ENCODE data around the gene GALNT2.

Gene GALNT2

DNA sequence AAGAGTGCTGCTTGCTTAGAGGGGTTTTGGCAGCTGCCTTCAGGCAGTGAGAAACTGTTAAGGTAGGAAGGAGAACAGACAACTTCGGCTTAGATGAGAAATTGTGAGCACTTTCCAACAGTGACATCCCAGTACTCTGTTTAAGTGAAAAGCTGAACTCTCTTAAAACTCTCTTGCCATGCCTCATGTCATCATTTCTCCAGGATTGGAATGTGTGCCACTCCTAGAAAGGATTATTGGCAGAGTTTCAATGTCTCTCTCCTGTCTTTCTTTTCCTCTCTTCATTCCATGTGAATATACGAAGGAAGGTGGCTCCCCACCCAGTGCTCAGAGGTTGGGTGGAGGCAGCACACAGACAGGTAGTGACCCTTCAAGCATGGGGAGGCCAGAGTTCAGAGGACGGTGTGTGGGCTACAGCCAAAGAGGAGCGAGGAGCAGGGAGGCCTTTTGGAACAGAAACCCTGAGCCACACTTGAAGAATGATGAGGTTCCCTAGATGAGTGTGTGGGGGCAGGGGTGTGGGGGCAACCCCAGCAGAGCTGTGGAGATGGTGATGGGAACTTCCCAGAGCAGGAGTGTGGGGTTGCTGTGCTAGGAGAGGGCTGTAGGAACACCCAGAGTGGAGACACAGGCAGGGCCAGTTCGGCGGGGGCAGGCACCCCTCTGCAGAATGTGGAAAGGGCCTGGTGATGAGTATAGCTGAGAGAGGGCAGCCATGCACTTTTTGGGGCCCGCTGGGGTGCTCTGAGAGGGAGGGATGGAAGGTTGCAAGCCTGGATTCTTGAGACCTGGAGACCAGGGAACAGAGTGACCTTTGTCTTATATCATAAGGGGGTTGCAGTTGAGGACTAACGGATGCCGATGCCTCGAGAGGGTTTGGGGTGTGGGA, 58.8 kb downstream of the GALNT2 start:
- no CpG with 5 or more reads among the region's 10 CpGs for WGBS (ENCODE audit: extremely low coverage, insufficient coverage, low lambda C conversion rate)

DNA sequence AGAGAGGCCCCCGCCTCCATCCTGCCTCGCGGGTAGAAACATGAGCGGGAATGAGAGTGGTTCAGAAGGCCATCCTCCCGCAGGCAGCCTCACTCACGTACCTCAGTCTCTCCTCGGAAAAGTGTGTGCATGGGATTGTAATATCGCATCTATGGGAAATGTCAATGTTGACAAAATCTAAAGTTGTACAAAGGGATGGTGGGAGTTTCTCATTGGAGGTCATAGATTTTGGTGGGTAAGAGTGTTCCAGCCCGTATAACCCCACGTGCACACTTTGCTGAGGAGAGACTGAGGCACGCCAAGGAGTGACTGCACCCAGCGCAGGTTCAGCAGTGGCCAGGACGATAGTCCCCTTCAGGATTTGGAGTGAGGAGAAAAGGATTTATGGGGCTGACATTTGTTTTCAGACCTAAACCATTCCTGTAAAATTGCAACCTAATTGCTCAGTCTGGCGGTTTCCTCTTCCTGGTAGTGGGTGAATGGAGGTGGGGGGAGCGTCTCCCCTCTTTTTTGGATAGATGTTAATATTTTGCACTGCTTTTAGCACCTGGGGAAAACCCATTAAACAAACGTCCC, 59.6 kb downstream of the GALNT2 start:
- no peak overlapping the region for H3K4ac ChIP-seq (ENCODE audit: low read depth, low read length)
- no peak overlapping the region for H2BK5ac ChIP-seq (ENCODE audit: low read length)
- peak overlapping the region; percentile 58 for H4K8ac ChIP-seq (ENCODE audit: low read depth, low read length)
- no peak for DNase-seq
- H2BK15ac ChIP-seq (replicated peaks; ENCODE audit: low read depth), result no peak overlapping the region
- no peak overlapping the region for H3K4me3 ChIP-seq (ENCODE audit: low read length)
- no peak overlapping the region for H3K18ac ChIP-seq (ENCODE audit: low read length)
- H3K4me2 ChIP-seq (ENCODE audit: low read length), result no peak overlapping the region
- H2AK5ac ChIP-seq (ENCODE audit: low read length), result no peak overlapping the region
- no peak overlapping the region for H3K27ac ChIP-seq (ENCODE audit: low read depth, low read length)
- H3K9ac ChIP-seq (ENCODE audit: low read length), result no peak overlapping the region
- peaks cover 2% of the 10 kb centered on the region for H3K79me1 ChIP-seq (ENCODE audit: low read length)
- H3K56ac ChIP-seq (ENCODE audit: low read length), result no peak overlapping the region
- no peak overlapping the region for H3K23ac ChIP-seq (ENCODE audit: low read length)
- no peak overlapping the region for H4K5ac ChIP-seq (ENCODE audit: low read length)
- no peaks in the 10 kb centered on the region for H3K27me3 ChIP-seq (ENCODE audit: insufficient read depth, low read length, poor library complexity)
- WGBS (ENCODE audit: extremely low coverage, insufficient coverage, low lambda C conversion rate), result no CpG with 5 or more reads among the region's 16 CpGs
- no peaks in the 10 kb centered on the region for H3K36me3 ChIP-seq (ENCODE audit: control insufficient read depth, insufficient read depth, low read length)
- no peak overlapping the region for H2BK120ac ChIP-seq (ENCODE audit: low read depth, low read length)
- peaks cover 4% of the 10 kb centered on the region for H3K79me2 ChIP-seq (ENCODE audit: control insufficient read depth, insufficient read depth, low read length)
- peaks cover 8% of the 10 kb centered on the region for H3K4me1 ChIP-seq (ENCODE audit: control insufficient read depth, low read depth, low read length)

More for the DNA sequence above, 58.8 kb downstream of the GALNT2 start:
- Histone ChIP-seq H3K36me3 (ENCODE audit: control insufficient read depth, insufficient read depth, low read length) (no peaks in the 10 kb centered on the region), H3K9ac (ENCODE audit: low read length) (no peak overlapping the region), H3K4me3 (ENCODE audit: low read length) (no peak overlapping the region), H2BK5ac (ENCODE audit: low read length) (no peak overlapping the region), H3K4me2 (ENCODE audit: low read length) (no peak overlapping the region), H3K23ac (ENCODE audit: low read length) (no peak overlapping the region), H3K4ac (ENCODE audit: low read depth, low read length) (no peak overlapping the region), H4K5ac (ENCODE audit: low read length) (no peak overlapping the region), H3K4me1 (ENCODE audit: control insufficient read depth, low read depth, low read length) (peaks cover 8% of the 10 kb centered on the region), H4K8ac (ENCODE audit: low read depth, low read length) (no peak overlapping the region), H3K79me2 (ENCODE audit: control insufficient read depth, insufficient read depth, low read length) (peaks cover 4% of the 10 kb centered on the region), H3K18ac (ENCODE audit: low read length) (no peak overlapping the region), H2BK15ac (replicated peaks; ENCODE audit: low read depth) (no peak overlapping the region), H2AK5ac (ENCODE audit: low read length) (no peak overlapping the region), H3K27me3 (ENCODE audit: insufficient read depth, low read length, poor library complexity) (no peaks in the 10 kb centered on the region), H3K79me1 (ENCODE audit: low read length) (peaks cover 2% of the 10 kb centered on the region), H3K56ac (ENCODE audit: low read length) (peak overlapping the region; percentile 12), H2BK120ac (ENCODE audit: low read depth, low read length) (no peak overlapping the region), H3K27ac (ENCODE audit: low read depth, low read length) (no peak overlapping the region)
- no peak for DNase-seq

DNA sequence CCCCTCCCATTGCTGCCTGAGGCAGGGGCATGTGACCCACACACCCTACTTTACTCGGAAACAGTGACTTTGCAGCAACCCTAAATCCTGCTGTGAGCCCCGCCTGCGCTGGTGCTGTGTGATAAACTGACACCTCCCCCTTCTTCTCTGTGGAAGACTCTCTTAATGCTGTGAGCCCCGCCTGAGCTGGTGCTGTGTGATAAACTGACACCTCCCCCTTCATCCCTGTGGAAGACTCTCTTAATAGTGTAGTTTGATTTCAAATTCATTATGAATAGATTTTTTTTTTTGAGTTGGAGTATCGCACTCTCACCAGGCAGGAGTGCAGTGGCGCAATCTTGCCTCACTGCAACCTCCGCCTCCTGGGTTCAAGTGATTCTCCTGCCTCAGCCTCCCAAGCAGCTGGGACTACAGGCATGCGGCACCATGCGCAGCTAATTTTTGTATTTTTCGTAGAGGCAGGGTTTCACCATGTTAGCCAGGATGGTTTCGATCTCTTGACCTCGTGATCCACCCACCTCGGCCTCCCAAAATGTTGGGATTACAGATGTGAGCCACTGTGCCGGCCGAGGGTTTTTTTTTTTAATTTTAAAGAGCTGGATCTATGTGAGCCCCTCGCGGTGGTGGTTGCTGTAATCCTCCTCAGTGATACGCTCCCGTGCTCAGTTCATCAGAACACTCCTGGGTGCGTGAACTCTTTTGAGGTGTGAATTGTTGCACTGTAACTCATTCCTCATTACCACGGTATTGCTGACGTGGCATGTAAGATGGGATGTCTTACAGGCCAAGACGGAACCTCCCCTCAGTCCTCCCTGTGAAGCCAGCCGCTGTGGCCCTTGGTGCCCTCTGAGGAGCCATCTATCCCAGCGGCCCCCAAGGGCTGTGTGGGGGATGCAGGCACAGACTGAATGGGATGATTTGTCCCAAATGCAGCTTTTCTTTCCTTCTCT, 60.3 kb downstream of the GALNT2 start:
- DNase-seq, result peak; percentile 81
- Histone ChIP-seq H3K4me3 (ENCODE audit: low read length) (no peak overlapping the region), H3K36me3 (ENCODE audit: control insufficient read depth, insufficient read depth, low read length) (no peaks in the 10 kb centered on the region), H3K18ac (ENCODE audit: low read length) (no peak overlapping the region), H2BK5ac (ENCODE audit: low read length) (no peak overlapping the region), H3K27ac (ENCODE audit: low read depth, low read length) (no peak overlapping the region), H4K5ac (ENCODE audit: low read length) (no peak overlapping the region), H3K79me2 (ENCODE audit: control insufficient read depth, insufficient read depth, low read length) (peaks cover 4% of the 10 kb centered on the region), H3K23ac (ENCODE audit: low read length) (peak overlapping the region; percentile 48), H2BK15ac (replicated peaks; ENCODE audit: low read depth) (no peak overlapping the region), H3K79me1 (ENCODE audit: low read length) (peaks cover 3% of the 10 kb centered on the region), H3K4me1 (ENCODE audit: control insufficient read depth, low read depth, low read length) (peaks cover 8% of the 10 kb centered on the region), H2AK5ac (ENCODE audit: low read length) (no peak overlapping the region), H3K9ac (ENCODE audit: low read length) (no peak overlapping the region), H3K4me2 (ENCODE audit: low read length) (no peak overlapping the region), H3K27me3 (ENCODE audit: insufficient read depth, low read length, poor library complexity) (no peaks in the 10 kb centered on the region), H4K8ac (ENCODE audit: low read depth, low read length) (no peak overlapping the region), H2BK120ac (ENCODE audit: low read depth, low read length) (no peak overlapping the region), H3K4ac (ENCODE audit: low read depth, low read length) (no peak overlapping the region), H3K56ac (ENCODE audit: low read length) (no peak overlapping the region)
- WGBS (ENCODE audit: extremely low coverage, insufficient coverage, low lambda C conversion rate), result no CpG with 5 or more reads among the region's 25 CpGs

DNA sequence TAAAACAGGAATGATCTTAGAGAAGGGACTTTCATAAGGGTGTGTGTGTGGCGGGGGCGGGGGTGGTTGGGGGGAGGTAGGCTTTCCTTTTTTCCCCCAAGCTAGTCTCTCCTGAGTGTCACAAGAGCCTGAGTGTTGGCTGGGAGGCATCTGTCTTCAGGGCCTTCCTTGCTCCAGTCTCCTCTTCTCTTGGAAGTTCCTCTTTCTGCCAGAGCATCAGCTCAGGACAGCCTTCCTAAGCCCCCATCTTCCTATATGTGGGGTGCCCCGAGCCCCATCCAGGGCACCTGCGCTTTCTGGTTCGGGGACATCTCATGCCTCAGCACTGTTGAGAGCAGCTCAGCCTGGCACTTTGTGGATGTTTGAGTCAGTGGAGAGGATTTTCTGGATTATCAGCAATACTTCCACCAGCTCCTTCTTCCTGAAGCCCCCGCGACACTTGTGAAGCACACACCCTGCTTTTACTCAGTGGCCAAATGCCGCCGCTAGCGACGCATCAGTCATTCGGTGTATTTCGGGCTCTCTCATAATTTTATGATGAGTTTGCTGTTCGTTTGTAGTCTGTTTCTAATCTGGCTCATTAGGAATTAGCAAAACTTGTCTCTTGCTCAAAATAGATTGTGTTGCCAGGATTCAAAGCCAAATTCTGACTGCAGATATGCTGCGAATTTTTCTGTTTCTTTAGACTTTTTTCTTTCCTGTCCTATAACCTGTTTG, 61.7 kb downstream of the GALNT2 start:
- Histone ChIP-seq H3K79me2 (ENCODE audit: control insufficient read depth, insufficient read depth, low read length) (peaks cover 4% of the 10 kb centered on the region), H3K9ac (ENCODE audit: low read length) (no peak overlapping the region), H2BK120ac (ENCODE audit: low read depth, low read length) (no peak overlapping the region), H2BK15ac (replicated peaks; ENCODE audit: low read depth) (no peak overlapping the region), H3K4me3 (ENCODE audit: low read length) (no peak overlapping the region), H3K27me3 (ENCODE audit: insufficient read depth, low read length, poor library complexity) (no peaks in the 10 kb centered on the region), H3K23ac (ENCODE audit: low read length) (no peak overlapping the region), H3K18ac (ENCODE audit: low read length) (no peak overlapping the region), H4K8ac (ENCODE audit: low read depth, low read length) (no peak overlapping the region), H4K5ac (ENCODE audit: low read length) (no peak overlapping the region), H3K27ac (ENCODE audit: low read depth, low read length) (no peak overlapping the region), H2BK5ac (ENCODE audit: low read length) (no peak overlapping the region), H3K4me1 (ENCODE audit: control insufficient read depth, low read depth, low read length) (peaks cover 8% of the 10 kb centered on the region), H3K4ac (ENCODE audit: low read depth, low read length) (no peak overlapping the region), H3K79me1 (ENCODE audit: low read length) (peaks cover 4% of the 10 kb centered on the region), H2AK5ac (ENCODE audit: low read length) (no peak overlapping the region), H3K4me2 (ENCODE audit: low read length) (no peak overlapping the region), H3K56ac (ENCODE audit: low read length) (no peak overlapping the region), H3K36me3 (ENCODE audit: control insufficient read depth, insufficient read depth, low read length) (no peaks in the 10 kb centered on the region)
- DNase-seq, result no peak
- WGBS (ENCODE audit: extremely low coverage, insufficient coverage, low lambda C conversion rate), result no CpG with 5 or more reads among the region's 15 CpGs

DNA sequence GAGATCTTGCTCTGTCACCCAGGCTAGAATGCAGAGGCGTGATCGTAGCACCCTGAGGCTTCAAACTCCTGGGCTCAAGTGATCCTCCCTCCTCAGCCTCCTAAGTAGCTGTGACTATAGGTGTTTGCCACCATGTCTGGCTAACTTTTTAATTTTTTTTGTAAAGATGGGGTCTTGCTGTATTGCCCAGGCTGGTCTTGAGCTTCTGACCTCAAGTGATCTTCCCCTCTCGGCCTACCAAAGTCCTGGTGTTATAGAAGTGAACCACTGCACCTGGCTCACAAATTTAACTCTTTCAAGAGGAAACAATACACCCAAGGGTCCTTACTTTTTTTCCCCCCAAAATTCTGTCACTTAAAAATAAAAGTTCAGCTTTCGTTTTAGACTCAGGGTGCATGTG, 62.3 kb downstream of the GALNT2 start:
- no peak overlapping the region for H4K8ac ChIP-seq (ENCODE audit: low read depth, low read length)
- peaks cover 4% of the 10 kb centered on the region for H3K79me2 ChIP-seq (ENCODE audit: control insufficient read depth, insufficient read depth, low read length)
- H2AK5ac ChIP-seq (ENCODE audit: low read length), result no peak overlapping the region
- H3K18ac ChIP-seq (ENCODE audit: low read length), result no peak overlapping the region
- H3K27ac ChIP-seq (ENCODE audit: low read depth, low read length), result no peak overlapping the region
- no peak overlapping the region for H2BK15ac ChIP-seq (replicated peaks; ENCODE audit: low read depth)
- H2BK120ac ChIP-seq (ENCODE audit: low read depth, low read length), result no peak overlapping the region
- DNase-seq, result no peak
- peaks cover 8% of the 10 kb centered on the region for H3K4me1 ChIP-seq (ENCODE audit: control insufficient read depth, low read depth, low read length)
- no peak overlapping the region for H3K4me2 ChIP-seq (ENCODE audit: low read length)
- no peak overlapping the region for H3K4me3 ChIP-seq (ENCODE audit: low read length)
- H3K36me3 ChIP-seq (ENCODE audit: control insufficient read depth, insufficient read depth, low read length), result no peaks in the 10 kb centered on the region
- no peak overlapping the region for H4K5ac ChIP-seq (ENCODE audit: low read length)
- no peak overlapping the region for H3K23ac ChIP-seq (ENCODE audit: low read length)
- no peaks in the 10 kb centered on the region for H3K27me3 ChIP-seq (ENCODE audit: insufficient read depth, low read length, poor library complexity)
- H2BK5ac ChIP-seq (ENCODE audit: low read length), result no peak overlapping the region
- H3K4ac ChIP-seq (ENCODE audit: low read depth, low read length), result no peak overlapping the region
- no peak overlapping the region for H3K9ac ChIP-seq (ENCODE audit: low read length)
- WGBS (ENCODE audit: extremely low coverage, insufficient coverage, low lambda C conversion rate), result no CpG with 5 or more reads among the region's 4 CpGs
- H3K56ac ChIP-seq (ENCODE audit: low read length), result no peak overlapping the region
- H3K79me1 ChIP-seq (ENCODE audit: low read length), result peaks cover 4% of the 10 kb centered on the region

Data from mesendoderm (in vitro differentiated cells).